LHCN-M2 (cell line): ENCODE results near the gene MFRP. TPM values are rescaled to one million over a fixed set of nuclear protein-coding genes. Genes with fewer than 3 reads are reported as not detected.

Source experiments
- DNase-seq: peaks from one replicate; pipeline ENCODE4 v3.0.0-alpha.2; 2012; ENCODE audit warnings: low read depth
- total RNA-seq: library from RNA; depleted of rRNA; stranded (reverse); fragments of >200 nt; gene quantifications from 2 replicates; pipeline ENCODE4 v1.2.3, GENCODE V29; 2014

MFRP gene
- total RNA-seq, 1 experiment from 2014 or later = not detected

- DNase-seq = no peak
These were observed 26.8 kb upstream of the MFRP start for GRCh38 chr11:119373059-119373920.

GRCh38 chr11:119372260-119373058 lies 26.0 kb upstream of the MFRP start:
- DNase-seq = no peak

- peak; percentile 81 for DNase-seq
These were observed 25.3 kb upstream of the MFRP start for GRCh38 chr11:119371778-119372182.

- DNase-seq = no peak
These were observed 24.6 kb upstream of the MFRP start for GRCh38 chr11:119371067-119371601.

- peak; percentile 31 for DNase-seq
These were observed 24.1 kb upstream of the MFRP start for GRCh38 chr11:119370486-119371046.

GRCh38 chr11:119369132-119369925 lies 22.8 kb upstream of the MFRP start:
- DNase-seq = no peak

- DNase-seq = peak; percentile 87
These were observed 21.9 kb upstream of the MFRP start for GRCh38 chr11:119368121-119369034.

- DNase-seq = peak; percentile 74
These were observed 21.2 kb upstream of the MFRP start for GRCh38 chr11:119367661-119368120.

GRCh38 chr11:119366690-119367620 lies 20.4 kb upstream of the MFRP start:
- no peak for DNase-seq

- DNase-seq = peak; percentile 77
These were observed 18.6 kb upstream of the MFRP start for GRCh38 chr11:119365071-119365591.

GRCh38 chr11:119363851-119364590 lies 17.5 kb upstream of the MFRP start:
- peak; percentile 26 for DNase-seq

- DNase-seq = no peak
These were observed 16.8 kb upstream of the MFRP start for GRCh38 chr11:119363081-119363850.

- DNase-seq = no peak
These were observed 16.2 kb upstream of the MFRP start for GRCh38 chr11:119362741-119363080.

- no peak for DNase-seq
These were observed 15.6 kb upstream of the MFRP start for GRCh38 chr11:119361941-119362725.

- peak; percentile 99 for DNase-seq
These were observed 14.7 kb upstream of the MFRP start for GRCh38 chr11:119361056-119361787.
